Upper lobe of right lung (tissue), 1 donor: ENCODE data around the gene NT5C. TPM values are rescaled to one million over a fixed set of nuclear protein-coding genes. Genes with fewer than 3 reads are reported as not detected.

ENCODE experiments used
- ATAC-seq: fragments of 200-7000 bp; cut with Tn5 transposase; one replicate; pipeline ENCODE4 v1.9.1; 2020; ENCODE audit warnings: mild to moderate bottlenecking, moderate library complexity
- DNase-seq: peaks from one replicate; pipeline ENCODE4 v3.0.0-alpha.2; 2020
- H3K27ac ChIP-seq: fragments of 200-600 bp; one replicate; pipeline ENCODE4 v1.8.0; 2022
- H3K27me3 ChIP-seq: fragments of 200-600 bp; one replicate; pipeline ENCODE4 v1.8.0; 2022; ENCODE audit warnings: mild to moderate bottlenecking
- H3K36me3 ChIP-seq: fragments of 200-600 bp; one replicate; pipeline ENCODE4 v1.8.0; 2022
- H3K4me1 ChIP-seq: fragments of 200-600 bp; one replicate; pipeline ENCODE4 v1.8.0; 2022
- H3K4me3 ChIP-seq: fragments of 200-600 bp; one replicate; pipeline ENCODE4 v1.8.0; 2022; ENCODE audit warnings: mild to moderate bottlenecking
- H3K9me3 ChIP-seq: fragments of 200-600 bp; one replicate; pipeline ENCODE4 v1.8.0; 2022
- CTCF ChIP-seq: fragments of 200-600 bp; IDR thresholded peaks from one replicate; pipeline ENCODE4 v1.8.0; 2022; ENCODE audit warnings: antibody characterized with exemption
- intact Hi-C: fragments of 100-400 bp; cut with DNase I; formaldehyde crosslinking; loops from one replicate; pipeline ENCODE4 v1.11.0; 2022
- total RNA-seq: library from RNA; stranded (reverse); fragmentation: NEBNext Ultra II Directional; extraction: Animal tissue kit (Norgen Biotek cat#: 25700); gene quantifications from one replicate; pipeline ENCODE4 v1.2.1, GENCODE V29; 2021
- donor health status: DM: no; HTN: yes; CAD: no; lungs with severe emphysema.

The NT5C gene
- total RNA-seq, 1 donor from 2014 or later: 35.8 TPM

- DNase-seq: peak; percentile 97
- TF ChIP-seq CTCF: no peak
- intact Hi-C loops: loop anchor here (5.0 kb wide), 1 partner anchor 63 kb away; no protein-coding TSS in a partner anchor
- Histone ChIP-seq H3K4me1 (peaks cover 35% of the 10 kb centered on the region), H3K4me3 (peak within 1 kb of the TSS; percentile 98), H3K36me3 (peaks cover 5% of the 10 kb centered on the region), H3K27me3 (no peaks in the 10 kb centered on the region), H3K9me3 (no peaks in the 10 kb centered on the region), H3K27ac (peak within 1 kb of the TSS; percentile 92)
- peak; percentile 87 for ATAC-seq
Measured at GRCh38 chr17:75109407-75110233, 21.9 kb downstream of the NT5C start, which contains the start of gene ARMC7. ARMC7 (plus strand) TSS chr17:75109969; CDS start chr17:75110289, 320 bp downstream.

DNA sequence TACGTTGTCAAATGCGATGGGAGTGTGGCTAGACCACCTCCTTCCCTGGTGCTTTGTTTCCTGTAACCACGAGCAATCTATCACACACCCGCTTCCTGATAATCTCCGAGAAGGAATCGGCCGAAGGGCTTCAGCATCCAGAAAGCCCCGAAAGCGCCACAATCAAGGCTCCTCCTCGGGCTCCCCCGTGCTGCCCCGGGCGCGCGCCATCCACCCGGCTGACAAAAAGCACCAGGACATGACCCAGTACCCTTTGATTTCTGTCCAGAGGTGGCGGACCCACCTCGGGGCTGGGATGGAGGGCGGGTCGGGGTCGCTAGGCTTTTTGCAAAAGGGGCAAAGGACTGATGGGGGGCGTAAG, 22.5 kb downstream of the NT5C start:
- ATAC-seq: no peak
- H3K4me1 ChIP-seq: peaks cover 33% of the 10 kb centered on the region
- H3K9me3 ChIP-seq: no peaks in the 10 kb centered on the region
- H3K27ac ChIP-seq: no peak overlapping the region
- intact Hi-C loops: no loop called here
- H3K36me3 ChIP-seq: peaks cover 7% of the 10 kb centered on the region
- H3K4me3 ChIP-seq: peak overlapping the region; percentile 98
- TF ChIP-seq CTCF: no peak
- no peaks in the 10 kb centered on the region for H3K27me3 ChIP-seq
- DNase-seq: no peak

DNA sequence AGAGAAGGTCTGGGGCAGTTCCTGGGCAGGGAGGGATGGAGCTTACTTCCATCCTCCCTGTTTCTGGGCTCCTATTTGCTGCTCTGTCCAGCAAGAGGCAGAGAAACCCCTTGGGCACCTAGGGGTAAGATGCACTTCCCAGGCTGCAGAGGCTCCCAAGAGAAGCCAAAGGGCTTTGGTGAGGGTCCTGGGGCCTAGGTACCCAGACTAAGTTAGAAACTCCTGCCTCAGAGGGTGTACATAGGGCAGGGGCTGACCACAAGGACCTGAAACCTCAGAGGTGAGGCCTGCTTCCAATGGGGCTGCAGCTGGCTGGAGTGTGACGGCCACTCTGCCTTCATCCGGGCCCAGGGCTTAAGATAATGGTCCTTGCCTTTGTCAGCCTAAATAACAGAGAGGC, 23.3 kb downstream of the NT5C start:
- TF ChIP-seq CTCF: no peak
- Histone ChIP-seq H3K36me3 (peaks cover 7% of the 10 kb centered on the region), H3K4me3 (no peak overlapping the region), H3K9me3 (no peaks in the 10 kb centered on the region), H3K27ac (no peak overlapping the region), H3K4me1 (peaks cover 30% of the 10 kb centered on the region), H3K27me3 (no peaks in the 10 kb centered on the region)
- intact Hi-C loops: no loop called here
- ATAC-seq: no peak
- DNase-seq: no peak

DNA sequence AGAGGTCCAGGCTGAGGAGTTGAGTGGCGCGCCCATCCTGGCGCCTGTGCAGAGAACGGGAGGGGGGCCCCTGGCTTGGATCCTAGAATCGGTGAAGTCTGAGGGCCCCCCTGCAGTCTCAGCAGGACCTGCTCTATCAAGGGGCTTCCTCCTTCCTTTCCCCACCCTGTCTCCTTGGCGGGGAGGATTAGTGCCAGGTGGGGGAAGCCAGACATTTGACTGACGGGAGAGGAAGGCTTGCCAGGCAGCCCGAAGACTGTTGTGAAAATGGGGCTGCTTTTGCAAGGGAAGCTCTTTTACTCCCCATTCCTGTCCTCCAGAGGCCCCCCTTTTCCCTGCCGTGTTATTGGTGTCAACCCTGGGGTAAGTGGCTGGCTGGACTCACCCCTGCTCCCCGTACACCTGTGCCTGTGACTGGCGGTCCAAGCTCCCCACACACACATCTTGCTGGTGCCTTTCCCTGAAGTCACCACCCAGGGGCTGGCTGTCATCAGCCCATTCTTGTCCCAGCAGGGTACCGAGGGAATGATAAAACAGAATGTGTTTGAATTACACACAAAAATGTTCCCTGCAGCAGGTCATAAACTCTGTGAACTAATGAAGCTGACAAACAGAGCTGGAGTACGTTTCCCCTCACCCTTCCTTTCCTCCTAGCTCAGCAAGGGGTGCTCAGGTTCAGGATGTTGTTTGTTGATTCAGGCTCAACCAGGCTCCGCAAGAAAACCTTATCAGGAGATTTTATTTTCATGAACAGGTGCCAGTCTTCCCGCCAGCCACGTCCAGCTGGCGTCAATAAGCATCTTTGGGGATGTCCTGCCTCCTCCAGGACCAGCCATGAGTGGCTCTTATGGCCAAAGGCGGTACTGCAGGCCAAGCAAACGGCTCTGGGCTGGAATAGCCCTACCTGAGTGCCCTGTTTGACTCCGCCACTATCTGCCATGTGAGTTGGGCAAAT, 26.1 kb downstream of the NT5C start:
- Histone ChIP-seq H3K36me3 (peaks cover 10% of the 10 kb centered on the region), H3K4me3 (no peak overlapping the region), H3K9me3 (no peaks in the 10 kb centered on the region), H3K27me3 (no peaks in the 10 kb centered on the region), H3K4me1 (peaks cover 18% of the 10 kb centered on the region), H3K27ac (peak overlapping the region; percentile 24)
- peak; percentile 77 for ATAC-seq
- DNase-seq: peak; percentile 83
- intact Hi-C loops: no loop called here
- peak; percentile 85 for TF ChIP-seq CTCF

DNA sequence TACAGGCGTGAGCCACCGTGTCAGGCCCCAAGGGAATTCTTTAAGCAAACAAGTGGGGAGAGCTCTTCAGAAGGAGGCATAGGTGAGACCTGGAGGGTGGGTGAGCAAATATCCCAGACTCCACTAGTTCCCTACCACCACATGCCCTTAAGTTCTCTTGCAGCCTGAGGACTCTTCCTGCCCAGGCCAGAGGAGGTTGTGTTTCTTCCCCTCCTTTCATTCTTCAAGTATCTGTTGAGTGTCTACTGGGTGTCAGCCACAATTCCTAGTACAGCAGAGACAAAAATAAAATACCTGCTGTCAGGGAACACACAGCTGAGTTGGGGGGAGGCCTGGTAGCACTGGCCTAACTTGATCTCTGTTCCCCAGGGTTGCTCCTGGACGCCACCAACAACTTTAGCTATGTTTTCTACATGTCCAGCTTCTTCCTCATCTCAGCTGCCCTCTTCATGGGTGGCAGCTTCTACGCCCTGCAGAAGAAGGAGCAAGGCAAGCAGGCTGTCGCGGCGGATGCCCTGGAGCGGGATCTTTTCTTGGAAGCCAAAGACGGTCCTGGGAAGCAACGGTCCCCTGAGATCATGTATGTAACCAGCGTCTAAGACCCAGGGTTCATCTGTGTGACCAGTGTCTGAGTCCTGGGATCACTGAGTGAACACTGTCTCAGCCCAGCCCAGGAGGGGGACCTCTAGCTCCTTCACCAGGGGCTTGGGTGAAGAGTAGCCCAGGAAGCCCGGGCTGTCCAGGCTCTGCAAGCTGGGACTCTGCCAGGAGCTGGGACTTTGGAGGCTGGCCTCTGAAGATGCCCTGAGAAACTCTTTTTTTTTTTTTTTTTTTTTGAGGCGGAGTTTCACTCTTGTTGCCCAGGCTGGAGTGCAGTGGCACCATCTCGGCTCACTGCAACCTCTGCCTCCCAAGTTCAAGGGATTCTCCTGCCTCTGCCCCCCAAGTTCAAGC, 27.7 kb downstream of the NT5C start:
- ATAC-seq: peak; percentile 63
- DNase-seq: no peak
- Histone ChIP-seq H3K27ac (no peak overlapping the region), H3K4me3 (no peak overlapping the region), H3K9me3 (no peaks in the 10 kb centered on the region), H3K36me3 (peaks cover 17% of the 10 kb centered on the region), H3K27me3 (no peaks in the 10 kb centered on the region), H3K4me1 (peaks cover 11% of the 10 kb centered on the region)
- intact Hi-C loops: no loop called here
- TF ChIP-seq CTCF: no peak
